ENCODE data around the gene PRDX2.

DNA sequence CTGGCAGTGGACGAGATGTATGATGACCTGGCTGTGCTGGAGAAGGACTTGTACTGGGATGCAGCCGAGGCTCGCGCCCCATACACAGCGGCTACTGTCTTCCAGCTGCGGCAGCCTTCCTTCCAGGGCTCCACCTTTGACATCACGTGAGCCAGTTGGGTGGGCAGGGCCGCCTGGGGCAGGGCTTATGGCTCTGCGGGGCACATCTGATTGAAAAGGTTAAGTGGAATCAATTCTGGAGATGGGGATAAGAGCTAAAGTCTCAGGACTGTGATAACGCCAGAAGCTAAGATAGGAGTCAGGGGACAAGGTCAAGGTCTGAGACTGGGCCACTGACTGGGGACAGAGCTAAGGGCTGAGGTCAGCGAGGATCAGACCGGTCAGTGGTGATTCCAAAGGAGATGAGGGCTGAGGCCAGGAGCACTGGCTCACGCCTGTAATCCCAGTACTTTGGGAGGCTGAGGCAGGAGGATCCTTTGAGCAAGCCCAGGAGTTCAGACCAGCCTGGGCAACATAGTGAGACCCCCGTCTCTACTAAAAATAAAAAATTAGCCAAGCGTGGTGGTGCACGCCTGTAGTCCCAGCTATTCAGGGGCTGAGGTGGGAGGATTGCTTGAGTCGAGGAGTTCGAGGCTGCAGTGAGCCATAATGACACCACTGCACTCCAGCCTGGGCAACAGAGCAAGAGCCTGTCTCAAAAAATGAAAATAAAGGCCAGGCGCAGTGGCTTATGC lies 45.3 kb downstream of the PRDX2 start:
- no peak for TF ChIP-seq POLR2A (IDR thresholded peaks at IDR 0.05)
- TF ChIP-seq, protein P1, sequence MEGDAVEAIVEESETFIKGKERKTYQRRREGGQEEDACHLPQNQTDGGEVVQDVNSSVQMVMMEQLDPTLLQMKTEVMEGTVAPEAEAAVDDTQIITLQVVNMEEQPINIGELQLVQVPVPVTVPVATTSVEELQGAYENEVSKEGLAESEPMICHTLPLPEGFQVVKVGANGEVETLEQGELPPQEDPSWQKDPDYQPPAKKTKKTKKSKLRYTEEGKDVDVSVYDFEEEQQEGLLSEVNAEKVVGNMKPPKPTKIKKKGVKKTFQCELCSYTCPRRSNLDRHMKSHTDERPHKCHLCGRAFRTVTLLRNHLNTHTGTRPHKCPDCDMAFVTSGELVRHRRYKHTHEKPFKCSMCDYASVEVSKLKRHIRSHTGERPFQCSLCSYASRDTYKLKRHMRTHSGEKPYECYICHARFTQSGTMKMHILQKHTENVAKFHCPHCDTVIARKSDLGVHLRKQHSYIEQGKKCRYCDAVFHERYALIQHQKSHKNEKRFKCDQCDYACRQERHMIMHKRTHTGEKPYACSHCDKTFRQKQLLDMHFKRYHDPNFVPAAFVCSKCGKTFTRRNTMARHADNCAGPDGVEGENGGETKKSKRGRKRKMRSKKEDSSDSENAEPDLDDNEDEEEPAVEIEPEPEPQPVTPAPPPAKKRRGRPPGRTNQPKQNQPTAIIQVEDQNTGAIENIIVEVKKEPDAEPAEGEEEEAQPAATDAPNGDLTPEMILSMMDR (IDR thresholded peaks at IDR 0.05) = no peak

Data from tibial nerve (tissue), 3 donors.